Neural progenitor cell (in vitro differentiated cells): ENCODE data around the gene SEMA3C.

ENCODE experiments used
- CTCF ChIP-seq: fragments of 200-600 bp; sonication (generic); IDR thresholded peaks from 2 replicates; pipeline ENCODE4 v1.5.1; 2017; ENCODE audit warnings: antibody characterized with exemption, mild to moderate bottlenecking
- EZH2phosphoT487 ChIP-seq: fragments of 200-600 bp; sonication (generic); IDR thresholded peaks from 2 replicates; pipeline ENCODE4 v1.6.1; 2017; ENCODE audit warnings: antibody characterized with exemption

GRCh38 chr7:80775482-80775881, 143.4 kb downstream of the SEMA3C start:
- TF ChIP-seq CTCF (no peak), EZH2phosphoT487 (no peak)
